Endothelial cell of umbilical vein (primary cell): ENCODE results near the gene DNASE1L1. TPM values are rescaled to one million over a fixed set of nuclear protein-coding genes. Genes with fewer than 3 reads are reported as not detected.

Experiments
- BruUV-seq: library from RNA; stranded (reverse); fragments of 400-500 nt; replicated peaks from 2 replicates; lab custom pipeline; 2021; lab: Mats Ljungman, UMichigan
- CTCF ChIA-PET: fragments of 300-600, 350-600 bp; sonication (Branson Sonifier 250); formaldehyde crosslinking; loops from one replicate; lab custom pipeline; 2021; ENCODE audit warnings: antibody characterized with exemption, inconsistent platforms; lab: Charles Lee
- POLR2A ChIA-PET: fragments of 300-600, 350-600 bp; sonication (Branson Sonifier 250); formaldehyde crosslinking; loops from one replicate; lab custom pipeline; 2021; ENCODE audit warnings: antibody characterized with exemption, inconsistent platforms; lab: Charles Lee
- DNase-seq: peaks from one replicate; pipeline ENCODE4 v3.0.0-alpha.2; 2011; ENCODE audit warnings: low read depth, low spot score
- FAIRE-seq: peaks from 2 replicates; lab custom pipeline; 2011; peaks lifted over from hg19 to GRCh38; lab: Jason Lieb, UNC
- H2AFZ ChIP-seq: 2 replicates; pipeline ENCODE4 v1.6.0; 2012; ENCODE audit warnings: low read depth, low read length, control low read depth, inconsistent platforms
- H3K27ac ChIP-seq: 2 replicates; pipeline ENCODE4 v1.5.1; 2011; ENCODE audit warnings: low read depth, mild to moderate bottlenecking, control low read depth, low read length, moderate library complexity; ENCODE audit not compliant: insufficient read depth
- H3K27me3 ChIP-seq, 2 experiments: 2 replicates each; pipeline versions ENCODE4 v1.6.0 to v1.6.1; 2011; ENCODE audit warnings: low read length in 2 of 2, mixed read lengths in 1 of 2; ENCODE audit not compliant: control insufficient read depth in 2 of 2, insufficient read depth in 2 of 2
- H3K36me3 ChIP-seq, 2 experiments: 2 replicates in 1 of 2; 3 replicates in 1 of 2; pipeline ENCODE4 v1.5.1; 2011; ENCODE audit warnings: low read length in 2 of 2, mild to moderate bottlenecking in 1 of 2, moderate library complexity in 1 of 2; ENCODE audit not compliant: control insufficient read depth in 2 of 2, insufficient read depth in 2 of 2; ENCODE audit errors: extremely low read depth in 1 of 2
- H3K4me1 ChIP-seq: 3 replicates; pipeline ENCODE4 v1.5.1; 2011; ENCODE audit warnings: mild to moderate bottlenecking, low read length; ENCODE audit not compliant: control insufficient read depth, insufficient read depth; ENCODE audit errors: extremely low read depth
- H3K4me2 ChIP-seq: 2 replicates; pipeline ENCODE4 v1.6.1; 2011; ENCODE audit warnings: low read length, control low read depth, mixed read lengths; ENCODE audit not compliant: insufficient read depth
- H3K4me3 ChIP-seq, 3 experiments: fragments of 200-600 bp in 1 of 3; sonication (generic), shearing (Covaris generic) in 1 of 3; replicated peaks in 1 of 3; 2 replicates each; pipeline ENCODE4 v1.5.1; 2011 to 2016; ENCODE audit warnings: control low read depth in 3 of 3, low read length in 3 of 3, mild to moderate bottlenecking in 2 of 3, inconsistent platforms in 1 of 3, low read depth in 1 of 3, moderate library complexity in 1 of 3; ENCODE audit not compliant: insufficient read depth in 1 of 3
- H3K79me2 ChIP-seq: 2 replicates; pipeline ENCODE4 v1.6.0; 2012; ENCODE audit warnings: low read length, inconsistent platforms; ENCODE audit not compliant: control insufficient read depth, insufficient read depth
- H3K9ac ChIP-seq: replicated peaks from 2 replicates; pipeline ENCODE3; 2011; ENCODE audit warnings: low read length, control low read depth; ENCODE audit not compliant: insufficient read depth; ENCODE audit errors: extremely low read depth
- H3K9me1 ChIP-seq: replicated peaks from 3 replicates; pipeline ENCODE4 v1.6.0; 2011; ENCODE audit warnings: mild to moderate bottlenecking, low read length; ENCODE audit not compliant: control insufficient read depth, insufficient read depth; ENCODE audit errors: extremely low read depth
- H3K9me3 ChIP-seq: replicated peaks from 2 replicates; pipeline ENCODE4 v1.5.1; 2012; ENCODE audit warnings: low read length, inconsistent platforms; ENCODE audit not compliant: control insufficient read depth, insufficient read depth
- H4K20me1 ChIP-seq: replicated peaks from 2 replicates; pipeline ENCODE3; 2011; ENCODE audit warnings: mild to moderate bottlenecking, low read length; ENCODE audit not compliant: control insufficient read depth, insufficient read depth; ENCODE audit errors: extremely low read depth
- EZH2 ChIP-seq: IDR thresholded peaks from 2 replicates; pipeline ENCODE4 v1.6.1; 2012; ENCODE audit warnings: borderline replicate concordance, low read depth, mild to moderate bottlenecking, moderate library complexity, low read length, inconsistent platforms; ENCODE audit not compliant: severe bottlenecking
- FOS ChIP-seq: IDR thresholded peaks from 2 replicates; pipeline ENCODE4 v1.6.1; 2011; ENCODE audit warnings: mild to moderate bottlenecking, low read length, moderate library complexity, borderline replicate concordance; ENCODE audit not compliant: insufficient read depth
- JUN ChIP-seq: IDR thresholded peaks from 2 replicates; pipeline ENCODE4 v1.6.1; 2011; ENCODE audit warnings: borderline replicate concordance, low read depth; ENCODE audit not compliant: insufficient read length, insufficient read depth
- MYC ChIP-seq: IDR thresholded peaks from one replicate; pipeline ENCODE4 v1.6.1; 2011; ENCODE audit warnings: mild to moderate bottlenecking, low read depth, low read length
- POLR2A ChIP-seq: IDR thresholded peaks from 2 replicates; pipeline ENCODE4 v1.6.1; 2012; ENCODE audit warnings: low read depth, mild to moderate bottlenecking, control low read depth, low read length
- POLR2AphosphoS5 ChIP-seq: IDR thresholded peaks from 2 replicates; pipeline ENCODE4 v1.6.1; 2012; ENCODE audit warnings: low read depth, mild to moderate bottlenecking, control low read depth, low read length, moderate library complexity; ENCODE audit not compliant: insufficient read depth
- dilution Hi-C: fragments of 300-500 bp; cut with MboI; formaldehyde crosslinking; loops from one replicate; pipeline ENCODE4 v1.15.0; 2019; ENCODE audit warnings: low sequenced_read_pairs; ENCODE audit not compliant: extremely low pct_ligation_motif_present
- intact Hi-C: fragments of 100-400 bp; cut with micrococcal nuclease; formaldehyde crosslinking; loops from one replicate; pipeline ENCODE4 v1.10.0; 2022
- polyA plus RNA-seq, 4 experiments: library from polyadenylated mRNA; depleted of rRNA in 3 of 4; stranded (reverse) in 3 of 4; unstranded in 1 of 4; fragments of >200 nt; gene quantifications; 2 replicates each; pipeline versions ENCODE4 v1.2.1 to v1.2.3, GENCODE V29; 2011 to 2012; ENCODE audit warnings: missing spikeins in 1 of 4
- total RNA-seq: library from RNA; stranded (reverse); gene quantifications from 2 replicates; pipeline ENCODE4 v1.2.3, GENCODE V29; 2021

Gene DNASE1L1
- total and polyA plus RNA-seq, 2 donors (not counting 3 experiments of a cell fraction or from before 2014, with no cell fraction given) = 61.5 to 84.9 TPM

DNA sequence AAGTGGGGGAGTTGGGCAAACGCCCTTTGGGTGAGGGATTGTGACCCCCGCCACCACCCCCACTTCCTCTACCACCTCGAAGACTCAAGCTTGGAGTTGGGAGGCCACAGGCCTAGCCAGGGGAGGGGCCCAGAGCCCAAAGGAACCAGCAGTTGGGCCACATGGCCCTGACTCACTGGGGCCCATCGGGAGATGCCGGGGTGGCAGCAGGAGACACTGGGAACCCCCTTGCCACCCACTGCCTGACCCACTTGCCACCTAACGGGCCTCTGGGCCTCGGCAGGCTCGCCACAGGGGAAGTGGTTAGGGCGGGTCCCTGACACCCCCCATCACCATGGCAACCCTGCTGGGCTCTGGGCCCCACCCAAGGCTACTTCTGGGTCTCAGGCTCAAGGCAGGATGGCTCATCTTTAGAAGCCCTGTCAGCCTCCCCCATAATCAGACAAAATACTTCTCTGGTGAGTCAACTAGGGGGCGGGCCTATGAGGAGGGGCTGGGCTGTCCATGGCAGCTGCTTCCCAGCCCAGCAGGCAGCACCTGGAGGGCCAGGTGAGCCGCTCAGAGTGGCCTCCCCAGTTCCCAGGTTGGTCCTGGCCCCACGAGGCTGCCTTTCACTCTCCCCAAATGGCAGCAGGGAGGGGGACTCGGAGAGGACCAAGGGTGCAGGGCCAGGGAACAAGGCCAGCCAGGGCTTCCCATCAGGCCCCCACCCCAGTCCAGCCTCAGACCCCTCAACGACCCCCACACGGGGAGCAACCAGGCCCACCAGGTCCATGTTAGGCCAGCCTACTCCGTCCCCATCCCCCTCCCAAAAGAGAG, 40.2 kb downstream of the DNASE1L1 start:
- peak; percentile 74 for DNase-seq
- H2AFZ ChIP-seq = no peak overlapping the region
- ChIA-PET CTCF (no interaction called here), POLR2A (interaction anchor here (0.9 to 1.4 kb wide), 2 partner anchors 10 to 29 kb away, joined by 4 read pairs; partner anchors contain the start of genes EMD and RPL10)
- intact Hi-C loops = loop anchor here (1.0 kb wide), 1 partner anchor 9 kb away; no protein-coding TSS in a partner anchor
- H3K4me2 ChIP-seq = peak overlapping the region; percentile 64
- peak overlapping the region; percentile 83 for H3K9ac ChIP-seq
- H3K27ac ChIP-seq = peak overlapping the region; percentile 79
- no peaks in the 10 kb centered on the region for H4K20me1 ChIP-seq
- peak overlapping the region; percentile 2 to 99 (median 31) for H3K4me3 ChIP-seq
- FAIRE-seq = peak; percentile 61
- H3K27me3 ChIP-seq = no peaks in the 10 kb centered on the region
- dilution Hi-C loops = no loop called here
- no peaks in the 10 kb centered on the region for H3K9me3 ChIP-seq
- peaks cover 25% of the 10 kb centered on the region for H3K4me1 ChIP-seq
- no peaks in the 10 kb centered on the region for H3K9me1 ChIP-seq
- no TSS peak for BruUV-seq
- H3K36me3 ChIP-seq = peaks cover 14 to 33% of the 10 kb centered on the region in 2 experiments
- TF ChIP-seq POLR2A (peak; percentile 59), MYC (no peak), EZH2 (no peak), FOS (peak; percentile 34), JUN (no peak), POLR2AphosphoS5 (peak; percentile 57)
- H3K79me2 ChIP-seq = peaks cover 73% of the 10 kb centered on the region
